ENCODE results near the gene TMEM79.
A peak's percentile ranks its signal among the peaks of the same experiment; 100 is the strongest.

TMEM79 gene

DNA sequence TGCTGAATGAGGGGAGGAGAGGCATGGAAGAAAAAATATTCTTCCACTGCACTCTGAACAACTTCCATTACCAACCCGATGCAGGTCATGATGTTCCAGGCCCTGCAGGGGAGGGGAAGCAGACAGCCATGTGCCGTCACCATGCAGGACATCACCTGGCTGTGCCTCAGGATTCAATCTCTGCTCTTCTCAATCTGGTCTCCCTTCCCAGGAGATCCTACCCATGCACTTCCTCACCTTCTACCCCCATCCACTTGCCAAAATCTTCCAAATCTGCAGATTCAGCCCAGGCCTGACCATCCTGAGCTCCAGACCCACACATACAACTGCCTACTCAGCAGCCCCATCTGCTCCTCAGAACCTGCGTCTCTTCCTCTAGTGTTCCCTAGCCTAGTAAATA, 30.5 kb upstream of the TMEM79 start:
- H3K27ac Mint-ChIP-seq: no peak overlapping the region
- TF ChIP-seq, protein P1, sequence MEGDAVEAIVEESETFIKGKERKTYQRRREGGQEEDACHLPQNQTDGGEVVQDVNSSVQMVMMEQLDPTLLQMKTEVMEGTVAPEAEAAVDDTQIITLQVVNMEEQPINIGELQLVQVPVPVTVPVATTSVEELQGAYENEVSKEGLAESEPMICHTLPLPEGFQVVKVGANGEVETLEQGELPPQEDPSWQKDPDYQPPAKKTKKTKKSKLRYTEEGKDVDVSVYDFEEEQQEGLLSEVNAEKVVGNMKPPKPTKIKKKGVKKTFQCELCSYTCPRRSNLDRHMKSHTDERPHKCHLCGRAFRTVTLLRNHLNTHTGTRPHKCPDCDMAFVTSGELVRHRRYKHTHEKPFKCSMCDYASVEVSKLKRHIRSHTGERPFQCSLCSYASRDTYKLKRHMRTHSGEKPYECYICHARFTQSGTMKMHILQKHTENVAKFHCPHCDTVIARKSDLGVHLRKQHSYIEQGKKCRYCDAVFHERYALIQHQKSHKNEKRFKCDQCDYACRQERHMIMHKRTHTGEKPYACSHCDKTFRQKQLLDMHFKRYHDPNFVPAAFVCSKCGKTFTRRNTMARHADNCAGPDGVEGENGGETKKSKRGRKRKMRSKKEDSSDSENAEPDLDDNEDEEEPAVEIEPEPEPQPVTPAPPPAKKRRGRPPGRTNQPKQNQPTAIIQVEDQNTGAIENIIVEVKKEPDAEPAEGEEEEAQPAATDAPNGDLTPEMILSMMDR (IDR thresholded peaks at IDR 0.05): no peak
- H3K4me3 Mint-ChIP-seq: no peak overlapping the region
- H3K4me1 Mint-ChIP-seq: peaks cover 11% of the 10 kb centered on the region
- H3K27me3 Mint-ChIP-seq (ENCODE audit: low read depth, poor library complexity): peaks cover 3% of the 10 kb centered on the region
- DNase-seq: no peak
- H3K9me3 Mint-ChIP-seq: no peaks in the 10 kb centered on the region
- H3K36me3 Mint-ChIP-seq (ENCODE audit: low read depth): peaks cover 49% of the 10 kb centered on the region

DNA sequence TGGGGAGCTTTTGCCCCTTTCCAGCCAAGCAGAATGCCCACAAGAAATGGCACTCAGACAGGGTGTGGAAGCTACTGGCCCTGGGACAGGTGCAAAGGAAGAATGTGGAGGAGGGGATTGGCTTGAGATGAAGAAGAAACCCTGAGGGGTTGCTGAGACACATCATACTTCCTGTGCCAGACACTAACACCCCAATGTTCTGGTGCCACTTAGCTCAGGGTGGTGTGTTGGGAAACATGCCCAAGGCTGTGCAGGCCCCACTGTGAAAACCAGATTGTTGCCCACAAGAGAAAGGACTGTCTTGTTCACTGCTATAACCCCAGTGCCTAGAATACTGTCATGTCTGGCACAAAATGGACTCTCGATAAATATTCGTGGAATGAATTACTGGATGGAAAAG, 26.4 kb upstream of the TMEM79 start:
- DNase-seq: no peak
- H3K4me3 Mint-ChIP-seq: no peak overlapping the region
- no peaks in the 10 kb centered on the region for H3K9me3 Mint-ChIP-seq
- H3K27ac Mint-ChIP-seq: peak overlapping the region; percentile 51
- no peaks in the 10 kb centered on the region for H3K27me3 Mint-ChIP-seq (ENCODE audit: low read depth, poor library complexity)
- peaks cover 67% of the 10 kb centered on the region for H3K36me3 Mint-ChIP-seq (ENCODE audit: low read depth)
- H3K4me1 Mint-ChIP-seq: no peaks in the 10 kb centered on the region
- TF ChIP-seq, protein P1 (IDR thresholded peaks at IDR 0.05): no peak

GRCh38 chr1:156258859-156259258, 25.3 kb upstream of the TMEM79 start:
- TF ChIP-seq, protein P1 (IDR thresholded peaks at IDR 0.05): no peak
- Mint-ChIP-seq H3K9me3 (no peaks in the 10 kb centered on the region), H3K36me3 (ENCODE audit: low read depth) (peaks cover 69% of the 10 kb centered on the region)

GRCh38 chr1:156259805-156260204, 24.3 kb upstream of the TMEM79 start:
- H3K27ac Mint-ChIP-seq: peak overlapping the region; percentile 82
- peaks cover 74% of the 10 kb centered on the region for H3K36me3 Mint-ChIP-seq (ENCODE audit: low read depth)
- no peak for DNase-seq
- H3K9me3 Mint-ChIP-seq: no peaks in the 10 kb centered on the region
- no peak overlapping the region for H3K4me3 Mint-ChIP-seq
- TF ChIP-seq, protein P1 (IDR thresholded peaks at IDR 0.05): no peak
- no peaks in the 10 kb centered on the region for H3K27me3 Mint-ChIP-seq (ENCODE audit: low read depth, poor library complexity)
- no peaks in the 10 kb centered on the region for H3K4me1 Mint-ChIP-seq

More at GRCh38 chr1:156258859-156259258, 25.3 kb upstream of the TMEM79 start:
- Mint-ChIP-seq H3K4me1 (no peaks in the 10 kb centered on the region), H3K27ac (no peak overlapping the region), H3K27me3 (ENCODE audit: low read depth, poor library complexity) (no peaks in the 10 kb centered on the region), H3K4me3 (no peak overlapping the region)
- no peak for DNase-seq

GRCh38 chr1:156260896-156261295, 23.2 kb upstream of the TMEM79 start:
- no peaks in the 10 kb centered on the region for H3K27me3 Mint-ChIP-seq (ENCODE audit: low read depth, poor library complexity)
- TF ChIP-seq, protein P1 (IDR thresholded peaks at IDR 0.05): no peak
- H3K4me3 Mint-ChIP-seq: no peak overlapping the region
- no peaks in the 10 kb centered on the region for H3K4me1 Mint-ChIP-seq
- DNase-seq: no peak
- H3K9me3 Mint-ChIP-seq: no peaks in the 10 kb centered on the region
- H3K36me3 Mint-ChIP-seq (ENCODE audit: low read depth): peaks cover 81% of the 10 kb centered on the region
- no peak overlapping the region for H3K27ac Mint-ChIP-seq

GRCh38 chr1:156262461-156263287, 21.5 kb upstream of the TMEM79 start:
- TF ChIP-seq, protein P1 (IDR thresholded peaks at IDR 0.05): no peak
- no peak overlapping the region for H3K4me3 Mint-ChIP-seq
- no peaks in the 10 kb centered on the region for H3K27me3 Mint-ChIP-seq (ENCODE audit: low read depth, poor library complexity)
- H3K4me1 Mint-ChIP-seq: no peaks in the 10 kb centered on the region
- no peak for DNase-seq
- peaks cover 85% of the 10 kb centered on the region for H3K36me3 Mint-ChIP-seq (ENCODE audit: low read depth)
- no peaks in the 10 kb centered on the region for H3K9me3 Mint-ChIP-seq
- no peak overlapping the region for H3K27ac Mint-ChIP-seq

Data from nephron progenitor cell (in vitro differentiated cells).